CD4-positive, alpha-beta T cell treated with Interleukin-21 for 1 hour (primary cell): ENCODE results near the gene PDK3.

Experiments used
- DNase-seq: peaks from one replicate; pipeline ENCODE4 v3.0.0-alpha.2; 2020

The PDK3 gene

DNA sequence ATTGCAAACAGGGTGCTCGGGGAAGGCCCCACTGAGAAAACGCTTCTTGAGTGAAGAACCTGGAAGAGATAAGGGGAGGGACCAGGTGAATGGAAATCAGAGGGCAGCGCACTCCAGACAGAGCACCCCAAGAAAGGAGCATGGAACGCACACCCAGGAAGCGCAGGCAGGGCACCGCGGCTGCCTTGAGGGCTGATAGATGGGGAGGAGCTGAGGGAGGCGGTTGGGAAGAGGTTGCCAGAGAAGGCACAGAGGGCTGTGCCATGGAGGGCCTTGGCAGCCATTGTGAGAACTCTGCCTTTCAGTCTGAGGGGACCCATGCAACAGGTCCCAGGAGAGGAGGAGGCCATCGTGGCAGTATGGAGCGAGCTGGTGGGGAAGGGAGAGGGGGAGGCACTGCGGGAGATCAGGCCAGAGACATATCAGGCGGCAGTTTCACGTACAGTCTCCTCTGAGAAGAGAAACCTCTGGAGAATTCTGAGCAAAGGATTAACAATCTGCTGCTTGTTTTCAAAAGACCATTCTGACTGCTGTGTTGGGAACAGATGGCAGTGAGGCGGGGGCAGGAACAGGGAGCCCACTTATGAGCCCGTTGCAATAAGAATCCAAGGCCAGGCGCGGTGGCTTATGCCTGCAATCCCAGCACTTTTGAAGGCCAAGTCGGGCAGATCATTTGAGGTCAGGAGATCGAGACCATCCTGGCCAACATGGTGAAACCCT lies 98.4 kb downstream of the PDK3 start:
- DNase-seq: no peak

DNA sequence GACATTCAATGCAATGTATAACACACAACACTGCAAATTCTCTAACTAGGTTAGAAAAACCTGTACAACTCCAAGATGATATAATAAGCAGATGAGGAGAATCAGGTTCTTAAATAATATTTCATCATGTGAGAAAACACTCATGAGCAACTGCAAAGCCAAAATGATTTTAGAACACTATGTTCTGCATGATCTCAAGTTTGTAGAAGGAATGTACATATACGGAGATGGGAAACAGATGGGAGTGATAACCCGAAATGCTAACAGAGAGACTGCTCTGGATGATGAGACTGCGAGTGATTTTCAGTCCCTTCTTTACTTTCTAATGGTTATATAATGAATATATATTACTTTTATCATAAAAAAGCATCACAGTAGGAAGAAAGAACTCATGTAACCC lies 101.2 kb downstream of the PDK3 start:
- DNase-seq: no peak

DNA sequence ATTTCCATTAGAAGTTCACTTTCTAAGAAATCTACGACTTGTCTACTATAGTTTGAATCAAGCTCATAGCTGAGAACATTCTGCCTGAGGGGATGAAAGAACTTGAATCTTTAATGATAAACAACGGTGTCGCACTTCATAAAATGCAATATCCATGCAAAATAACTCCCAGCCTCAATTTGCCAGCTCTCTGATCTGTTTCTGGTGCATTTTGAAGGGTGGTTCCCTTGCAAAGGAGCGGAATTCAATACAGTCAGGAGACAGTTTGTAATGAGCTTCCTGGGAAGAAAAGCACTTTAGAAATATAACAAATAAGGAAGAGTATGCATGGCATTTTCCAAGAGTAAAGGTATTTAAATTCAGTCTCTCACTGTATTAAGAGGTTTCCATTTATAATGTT lies 102.1 kb downstream of the PDK3 start:
- no peak for DNase-seq

DNA sequence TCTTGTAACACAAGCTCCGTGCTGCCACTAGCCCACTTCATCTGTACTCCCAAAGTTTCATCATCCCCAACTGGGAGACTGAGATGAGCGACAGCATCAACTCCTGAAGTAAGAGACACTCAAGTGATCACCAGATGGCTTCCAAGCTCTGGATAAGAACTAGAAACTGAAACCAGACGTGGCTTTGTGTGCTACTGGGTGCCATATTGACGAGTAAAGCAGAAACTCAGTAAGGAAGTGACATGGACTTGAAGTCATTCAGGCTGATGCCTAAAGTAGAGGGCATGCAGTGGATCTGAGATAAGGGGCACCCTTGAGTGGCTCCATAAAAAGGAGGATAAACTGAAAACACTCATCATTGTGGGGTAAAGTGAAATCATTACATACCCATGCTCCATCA lies 109.7 kb downstream of the PDK3 start:
- DNase-seq: no peak

DNA sequence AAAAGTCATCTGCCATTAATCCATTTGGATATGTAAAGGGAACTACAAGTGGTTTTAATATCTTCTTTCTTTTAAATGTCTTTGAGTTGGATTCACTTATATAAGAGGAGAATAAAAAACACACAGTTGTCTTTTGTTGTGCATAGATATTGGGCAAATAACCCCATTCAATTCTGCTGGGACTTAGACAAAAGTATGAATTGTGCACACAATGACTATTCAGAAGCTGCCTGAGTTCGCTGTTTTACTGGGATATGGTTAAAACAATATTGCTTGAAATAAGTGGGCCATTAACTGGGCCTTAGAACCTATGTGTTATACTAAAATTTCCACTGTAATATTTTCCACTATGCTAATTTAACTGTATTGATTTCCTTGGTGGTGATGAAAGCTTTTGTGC lies 110.4 kb downstream of the PDK3 start:
- no peak for DNase-seq

DNA sequence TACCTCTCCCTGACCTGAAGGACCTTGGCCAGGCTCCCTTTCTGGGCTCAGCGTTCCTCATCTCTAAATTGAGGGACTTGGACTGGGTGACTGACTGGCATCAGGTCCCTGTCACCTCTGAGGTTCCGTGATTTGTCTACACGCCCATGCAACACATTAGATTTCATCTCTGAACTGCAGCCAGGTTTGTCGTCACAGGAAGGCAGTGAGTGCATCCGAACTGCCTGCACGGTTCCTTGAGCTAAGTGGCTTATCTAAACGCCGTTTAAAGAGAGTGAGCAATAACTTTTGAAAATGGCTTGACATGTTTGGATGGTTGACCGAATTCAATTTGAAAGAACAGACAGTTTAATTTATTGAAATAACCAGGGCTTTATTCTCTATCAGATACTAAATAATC lies 112.0 kb downstream of the PDK3 start:
- no peak for DNase-seq
